Measurements from ENCODE around the gene CPLANE2.
"Not testable (repeated sequence)": the region's sequence is repeated elsewhere in the genome, so short reads cannot be mapped to it uniquely, and the experiment has no call there.

The CPLANE2 gene

DNA sequence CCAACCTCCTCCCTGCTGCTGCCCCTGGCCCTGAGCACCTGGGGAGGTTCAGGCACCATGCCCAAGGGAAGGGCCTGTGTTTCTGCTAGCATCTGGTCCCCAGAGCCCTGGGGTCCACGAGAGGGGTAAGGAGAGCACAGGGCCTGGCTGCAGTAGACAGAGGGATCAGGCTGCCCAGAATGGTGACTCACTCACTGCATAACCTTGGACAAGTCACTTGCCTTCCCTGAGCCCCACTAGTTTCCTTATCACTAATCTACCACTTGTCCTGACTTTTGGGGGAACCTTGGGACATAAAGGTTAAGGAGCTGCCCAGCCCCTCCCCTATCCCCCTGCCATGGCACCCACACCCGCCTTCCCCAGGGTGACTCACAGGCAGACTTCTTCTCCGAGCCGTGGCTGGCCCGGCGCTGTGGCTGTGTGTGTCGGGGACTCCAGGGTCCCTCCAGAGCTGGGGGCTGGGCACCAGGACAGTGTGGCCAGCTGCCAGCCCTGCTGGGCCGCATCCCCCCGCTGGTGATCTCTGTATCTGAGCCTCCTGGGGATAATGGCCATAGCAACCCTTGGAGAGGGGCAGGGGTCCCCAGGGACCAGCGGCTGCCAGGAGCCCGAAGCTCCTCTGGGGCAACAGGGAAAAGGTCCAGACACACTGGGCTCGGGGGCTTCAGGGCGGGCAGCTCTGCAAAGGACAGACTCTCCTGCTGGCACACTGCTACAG is 28.6 kb downstream of the CPLANE2 start:
- DNase-seq: no peak

DNA sequence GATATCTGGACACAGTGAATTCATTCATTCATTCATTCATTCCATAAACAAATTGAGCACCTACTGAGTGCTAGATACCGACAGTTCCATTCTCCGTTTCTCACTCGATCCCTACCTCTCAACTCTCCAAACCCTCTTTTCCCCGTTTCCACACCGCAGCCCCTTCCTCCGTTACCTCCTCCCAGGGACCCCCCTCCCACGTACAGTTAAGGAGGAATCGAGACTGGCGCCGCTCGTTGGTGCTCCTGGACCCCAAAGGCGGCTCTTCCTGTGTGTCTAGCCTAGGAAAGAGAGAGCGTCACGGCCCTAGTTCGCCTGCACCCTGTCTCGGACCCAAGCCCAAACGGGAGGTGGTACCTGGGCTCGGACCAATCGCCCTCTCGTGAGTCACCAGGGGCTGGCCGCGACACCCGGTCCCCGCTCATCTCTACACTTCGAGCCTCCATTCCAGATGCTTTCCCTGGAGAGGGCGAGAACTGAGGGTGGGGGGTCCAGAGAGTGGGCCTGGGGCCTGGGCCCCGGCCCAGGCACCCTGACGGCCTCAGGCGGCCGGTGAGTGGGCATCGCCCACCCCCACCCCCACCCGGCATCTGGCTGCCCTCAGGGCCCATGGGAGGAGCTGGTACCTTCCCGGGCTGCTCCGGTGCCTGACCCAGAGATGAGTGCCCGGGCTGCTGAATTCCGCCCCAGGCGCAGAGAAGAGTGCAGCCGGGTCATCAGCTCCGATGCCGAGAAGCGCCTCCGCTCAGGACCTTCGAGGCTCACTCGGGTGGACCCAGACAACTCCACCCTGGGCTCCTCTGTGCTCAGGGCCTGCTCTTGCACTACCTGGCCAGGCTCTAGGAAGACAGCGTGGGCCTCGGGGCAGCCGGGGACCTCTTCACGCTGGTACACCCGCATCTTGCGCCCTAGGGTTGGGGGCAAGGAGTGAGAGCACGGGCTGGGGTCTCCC is 29.4 kb downstream of the CPLANE2 start:
- no peak for DNase-seq

DNA sequence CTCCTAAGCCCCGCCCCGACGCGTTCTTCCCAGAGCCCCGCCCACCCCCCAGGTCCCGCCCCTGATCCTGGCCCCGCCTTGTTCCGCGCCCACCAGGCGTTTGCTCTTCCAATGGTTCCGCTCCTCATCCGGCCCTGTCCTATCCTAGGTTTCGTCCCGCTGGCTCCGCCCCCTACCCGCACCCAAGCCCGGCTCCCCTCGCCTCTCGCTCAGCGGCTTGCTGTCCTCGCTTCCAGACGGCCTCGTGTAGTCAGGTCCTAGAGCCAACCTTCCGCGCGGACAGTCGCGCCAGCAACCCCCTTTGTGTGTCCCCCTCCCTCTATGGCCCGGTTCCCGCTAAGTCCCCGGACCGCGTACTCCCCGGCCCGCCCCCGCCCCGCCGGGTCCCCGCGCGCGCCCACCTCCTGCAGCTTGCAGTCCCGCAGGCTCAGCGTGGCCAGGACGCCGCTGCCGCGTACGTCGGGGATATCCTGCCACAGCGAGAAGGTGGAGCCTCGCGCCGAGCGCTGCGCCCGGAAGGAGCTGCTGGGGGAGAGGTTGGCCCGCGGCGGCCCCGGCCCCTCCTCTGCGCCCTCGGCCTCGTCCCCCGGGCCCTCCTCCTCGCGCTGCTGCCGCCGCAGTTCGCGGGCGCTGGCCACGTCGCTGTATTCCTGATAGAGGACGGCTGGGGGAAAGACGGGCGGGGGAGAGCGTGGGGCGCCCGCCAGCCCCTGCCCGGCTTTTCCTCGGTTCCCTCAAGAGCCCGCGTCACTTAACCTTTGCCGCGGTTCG is 30.3 kb downstream of the CPLANE2 start:
- peak; percentile 87 to 89 for DNase-seq

DNA sequence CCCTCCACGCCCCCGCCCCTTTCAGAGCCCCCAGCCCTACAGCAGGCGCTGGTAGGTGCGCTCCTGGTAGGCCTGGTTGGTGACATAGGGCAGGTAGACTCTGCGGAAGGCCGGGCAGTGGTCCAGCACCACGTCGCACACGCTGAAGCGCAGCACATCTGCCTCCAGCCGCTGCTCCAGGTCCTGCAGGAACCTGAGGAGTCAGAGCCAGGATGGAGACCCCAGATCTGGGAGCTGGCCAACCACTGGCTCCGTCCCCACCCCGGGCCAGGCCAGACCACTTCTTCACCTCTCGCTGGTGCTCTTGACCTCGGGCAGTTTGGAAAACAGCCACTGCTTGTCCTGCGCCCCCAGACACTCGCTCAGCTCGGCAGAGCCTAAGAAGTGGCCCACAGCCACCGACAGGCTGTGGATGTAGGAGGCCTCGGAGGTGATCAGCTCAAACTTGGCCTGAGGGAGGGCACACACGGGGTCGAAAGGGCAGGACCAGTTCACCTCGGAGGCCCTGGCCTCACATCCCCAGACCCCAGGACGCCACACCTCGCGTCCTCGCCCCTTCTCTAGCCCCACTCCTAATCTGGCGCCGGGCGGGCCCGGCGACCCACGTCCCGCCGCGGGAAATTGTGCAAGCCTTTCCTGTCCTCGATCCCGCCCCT is 31.0 kb downstream of the CPLANE2 start:
- DNase-seq: no peak

DNA sequence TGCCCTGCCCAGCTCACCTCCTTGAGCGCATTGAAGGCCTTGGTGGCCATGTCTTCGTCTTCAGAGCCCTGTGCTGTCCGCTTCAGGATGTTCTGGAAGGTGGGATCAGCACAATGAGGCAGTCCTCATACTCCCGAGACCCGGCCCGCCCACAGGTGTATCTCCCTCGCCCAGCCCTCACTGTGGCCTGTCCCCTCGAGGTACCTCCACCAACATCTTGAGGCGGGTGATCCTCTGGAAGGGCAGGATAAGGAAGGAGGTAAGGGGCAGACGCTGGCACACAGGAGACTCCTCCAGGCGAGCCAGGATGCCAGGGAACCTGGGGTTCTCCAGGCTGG is 31.7 kb downstream of the CPLANE2 start:
- no peak for DNase-seq

DNA sequence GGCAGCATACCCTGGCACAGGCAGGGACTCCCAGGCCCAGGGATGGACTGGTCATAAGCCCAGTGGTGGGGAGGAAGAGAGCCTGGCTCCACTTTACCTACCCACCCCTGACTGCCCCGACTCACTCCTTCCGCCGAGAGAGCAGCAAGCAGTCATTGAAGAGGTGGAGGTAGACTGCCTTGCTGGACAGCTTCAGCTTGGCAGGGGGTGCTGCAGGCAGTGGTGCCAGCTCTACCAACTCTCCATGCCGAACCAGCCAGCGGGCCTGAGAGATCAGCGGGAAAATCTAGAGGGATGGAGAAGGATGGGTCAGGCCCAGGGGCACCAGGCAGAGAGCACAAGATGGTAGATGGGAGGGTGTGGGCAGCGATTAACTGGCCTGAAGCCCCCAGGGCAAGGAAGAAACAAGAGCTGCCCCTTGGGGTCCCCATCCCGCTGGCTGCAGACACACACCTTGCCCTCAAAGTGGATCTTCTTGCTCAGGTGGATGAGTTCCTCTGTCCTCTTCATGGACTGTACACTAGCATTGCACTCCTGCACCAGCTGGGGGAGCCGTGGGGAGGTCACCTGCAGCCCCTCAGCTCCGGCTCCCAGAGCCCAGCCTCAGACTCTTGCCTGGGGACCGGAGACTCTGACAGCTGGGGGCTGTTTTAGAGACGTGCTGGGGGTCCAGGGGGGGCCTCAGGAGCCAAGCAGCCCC is 32.2 kb downstream of the CPLANE2 start:
- no peak for DNase-seq

DNA sequence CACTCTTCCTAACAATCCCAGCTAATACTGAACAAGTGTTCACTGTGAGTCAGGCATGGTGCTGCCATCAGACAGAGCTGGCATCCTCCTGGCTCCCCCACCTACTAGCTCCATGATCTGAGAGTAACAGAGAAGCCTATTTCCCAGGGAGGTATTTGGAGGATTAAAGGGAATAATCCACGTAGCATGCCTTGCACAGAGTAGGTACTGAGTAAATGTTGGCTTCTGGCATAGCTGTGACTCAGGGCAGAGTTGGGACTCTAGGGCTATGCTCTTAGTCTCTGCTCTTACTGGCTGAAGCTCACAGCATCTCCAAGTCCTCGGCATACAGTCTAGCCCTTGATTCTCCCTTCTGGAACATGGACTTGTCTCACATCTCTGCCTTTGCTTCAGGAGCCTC is 32.8 kb downstream of the CPLANE2 start:
- no peak for DNase-seq

DNA sequence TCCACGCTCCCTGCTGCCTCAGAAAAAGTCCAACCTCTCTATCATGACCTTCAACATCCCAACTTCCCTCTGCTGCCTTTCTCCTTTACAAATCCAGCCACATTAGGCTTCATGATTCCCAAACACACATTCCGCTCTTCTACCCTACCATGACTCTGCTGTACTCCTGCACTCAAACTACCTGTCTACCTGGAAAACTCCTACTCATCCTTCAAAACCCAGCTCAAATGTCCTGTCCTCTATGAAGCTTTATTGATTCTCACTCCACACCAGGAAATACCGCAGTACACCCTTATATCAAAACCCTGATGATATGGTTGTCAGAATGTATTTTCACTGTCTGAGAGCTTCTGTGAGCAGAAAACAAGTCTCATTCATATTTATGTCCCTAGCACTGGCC is 33.4 kb downstream of the CPLANE2 start:
- DNase-seq: no peak

DNA sequence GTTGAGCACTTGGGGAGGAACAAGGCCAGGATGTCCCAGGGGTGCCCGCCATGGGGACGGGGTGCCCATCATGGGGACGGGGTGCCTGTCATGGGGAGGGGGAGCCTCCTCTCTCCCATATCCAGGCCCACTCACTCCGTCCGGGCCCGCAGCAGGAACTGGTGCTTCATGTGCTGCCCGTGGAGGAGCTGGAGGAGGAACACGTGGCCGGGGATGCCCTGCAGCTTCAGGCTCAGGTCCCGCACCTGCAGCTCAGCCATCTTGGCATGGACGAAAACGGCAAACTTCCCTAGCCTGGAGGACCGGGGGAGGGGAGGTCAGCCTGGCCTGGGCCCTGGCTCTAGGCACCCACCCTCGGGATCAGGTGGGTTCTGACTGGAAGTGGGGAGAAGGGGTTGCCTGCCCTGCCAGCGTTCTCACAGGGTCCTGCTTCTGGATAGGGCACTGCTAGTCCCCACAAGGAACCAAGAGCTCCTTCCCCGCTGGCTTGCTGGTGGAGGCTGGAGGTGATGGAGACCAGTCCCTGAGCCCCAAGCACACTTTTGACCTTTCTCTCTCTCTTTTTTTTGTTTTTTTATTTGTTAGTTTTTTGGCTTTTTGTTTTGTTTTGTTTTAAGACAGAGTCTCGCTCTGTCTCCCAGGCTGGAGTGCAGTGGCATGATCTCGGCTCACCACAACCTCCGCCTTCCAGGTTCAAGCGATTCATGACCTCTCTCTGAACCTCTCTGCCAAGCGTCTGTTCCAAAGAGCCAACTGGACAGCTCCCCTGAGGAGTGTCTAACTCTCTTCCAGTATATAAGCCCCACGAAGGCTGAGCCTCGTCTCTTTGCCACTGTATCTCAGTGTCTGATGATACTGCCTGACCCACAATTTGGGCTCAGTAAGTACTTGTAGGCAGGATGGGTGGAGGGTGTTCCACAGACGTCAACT is 34.4 kb downstream of the CPLANE2 start:
- DNase-seq: no peak

DNA sequence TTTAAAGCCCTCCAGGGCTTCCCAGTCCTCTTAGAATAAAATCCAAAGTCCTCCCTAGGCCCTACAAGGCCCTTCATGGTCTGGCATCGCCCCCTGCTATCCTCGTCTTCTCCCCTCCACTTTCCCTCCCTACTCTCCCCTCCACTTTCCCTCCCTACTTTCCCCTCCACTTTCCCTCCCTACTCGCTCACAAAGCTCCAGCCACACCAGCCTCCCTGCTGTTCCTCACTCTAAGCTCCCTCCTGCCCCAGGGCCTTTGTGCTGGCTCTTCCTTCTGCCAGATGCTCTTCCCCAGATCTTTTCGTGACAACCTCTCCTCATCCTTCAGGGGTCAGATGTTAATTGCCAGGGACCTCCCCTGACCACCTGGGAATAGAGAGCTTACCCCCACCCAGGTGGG is 37.3 kb downstream of the CPLANE2 start:
- no peak for DNase-seq

DNA sequence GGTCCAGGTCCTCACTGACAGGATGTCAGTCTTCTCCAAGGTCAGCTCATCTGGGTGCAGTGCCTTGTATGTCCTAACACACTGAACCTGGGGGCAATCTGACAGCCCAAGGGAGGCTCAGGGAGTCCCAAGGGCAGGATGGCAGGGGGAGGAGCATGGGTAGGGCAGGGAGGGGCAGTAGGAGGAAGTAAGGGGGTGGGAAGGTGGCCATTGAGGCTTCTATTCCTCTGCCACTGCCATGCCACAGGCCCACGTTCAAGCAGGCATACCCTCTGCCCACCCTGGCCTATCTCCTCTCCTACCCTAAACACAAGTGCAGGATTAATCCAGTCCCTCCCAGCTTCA is 37.9 kb downstream of the CPLANE2 start:
- DNase-seq: no peak

DNA sequence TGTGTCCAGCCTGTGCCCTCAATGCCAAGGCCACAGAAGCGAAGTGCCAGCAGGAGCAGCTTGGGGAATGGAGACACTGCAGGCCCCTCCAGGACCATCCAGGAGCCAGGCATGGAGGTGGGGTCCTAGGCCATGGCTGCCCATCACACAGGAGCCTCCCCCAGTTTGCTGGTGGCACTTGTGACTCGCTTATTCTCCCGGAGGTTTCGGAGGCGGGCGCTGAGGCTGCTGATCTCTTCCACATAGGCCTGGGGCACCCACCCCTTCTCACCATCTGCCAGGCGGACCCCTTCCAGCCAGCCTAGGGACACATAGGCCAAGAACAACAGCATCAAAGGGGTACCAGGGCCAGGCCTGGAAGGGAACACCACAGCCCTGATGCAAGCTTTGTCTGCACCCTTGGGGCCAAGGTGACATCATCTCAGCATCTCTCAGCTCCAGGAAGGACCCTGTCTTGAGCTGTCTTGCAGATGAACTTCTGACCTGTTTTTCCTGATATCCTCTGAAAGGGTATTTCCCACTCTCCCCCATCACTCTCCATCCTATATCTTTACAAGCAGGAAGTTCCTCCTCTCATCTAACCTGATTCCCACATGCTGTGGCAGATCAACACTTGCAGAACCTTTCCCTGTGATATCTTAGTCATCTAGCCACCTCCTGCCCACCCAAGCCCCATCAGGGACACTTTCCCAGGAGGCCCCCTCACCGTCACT is 38.4 kb downstream of the CPLANE2 start:
- no peak for DNase-seq

DNA sequence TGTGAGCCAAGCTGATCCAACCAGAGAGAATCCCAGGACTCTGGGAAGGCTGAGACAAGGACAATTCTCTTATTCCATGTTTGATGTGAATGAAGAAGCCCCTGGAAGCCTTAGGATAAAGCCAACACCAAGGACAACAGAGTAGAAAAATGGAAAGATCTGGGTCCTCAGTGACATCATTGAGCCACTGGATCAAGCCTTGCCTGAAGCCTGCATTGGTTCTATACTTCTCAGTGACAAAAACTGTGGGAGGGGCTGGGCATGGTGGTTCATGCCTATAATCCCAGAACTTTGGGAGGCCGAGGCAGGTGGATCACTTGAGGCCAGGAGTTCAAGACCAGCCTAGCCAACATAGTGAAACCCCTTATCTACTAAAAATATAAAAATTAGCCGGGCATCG is 40.1 kb downstream of the CPLANE2 start:
- DNase-seq: no peak

DNA sequence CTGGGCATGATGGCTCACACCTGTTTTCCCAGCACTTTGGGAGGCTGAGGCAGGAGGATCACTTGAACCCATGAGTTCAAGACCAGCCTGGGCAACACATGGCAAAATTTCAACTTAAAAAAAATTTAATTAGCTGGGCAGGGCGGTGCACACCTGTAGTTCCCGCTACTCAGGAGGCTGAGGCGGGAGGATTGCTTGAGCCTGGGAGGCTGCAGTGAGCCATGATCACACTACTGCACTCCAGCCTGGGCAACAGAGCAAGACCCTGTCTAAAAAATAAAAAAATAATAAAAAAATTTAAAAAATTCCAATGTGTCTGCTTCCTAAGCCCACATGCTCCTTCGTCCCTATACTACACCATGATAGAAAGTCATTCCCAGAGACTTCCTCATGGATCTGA is 40.8 kb downstream of the CPLANE2 start:
- not testable (repeated sequence) for DNase-seq

DNA sequence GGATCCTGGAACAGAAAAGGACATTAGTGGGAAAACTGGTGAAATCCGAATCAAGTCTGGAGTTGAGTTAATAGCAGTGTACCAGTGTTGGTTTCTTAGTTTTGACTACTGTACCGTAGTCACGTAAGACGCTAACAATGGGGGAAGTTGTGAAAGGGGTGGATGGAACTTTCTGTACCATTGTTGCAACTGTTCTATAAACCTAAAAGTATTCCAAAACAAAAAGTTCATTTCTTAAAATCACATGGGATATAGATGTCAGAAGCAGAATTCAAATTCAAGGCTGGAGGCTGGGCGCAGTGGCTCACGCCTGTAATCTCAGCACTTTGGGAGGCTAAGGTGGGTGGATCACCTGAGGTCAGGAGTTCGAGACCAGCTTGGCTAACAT is 41.5 kb downstream of the CPLANE2 start:
- DNase-seq: no peak

DNA sequence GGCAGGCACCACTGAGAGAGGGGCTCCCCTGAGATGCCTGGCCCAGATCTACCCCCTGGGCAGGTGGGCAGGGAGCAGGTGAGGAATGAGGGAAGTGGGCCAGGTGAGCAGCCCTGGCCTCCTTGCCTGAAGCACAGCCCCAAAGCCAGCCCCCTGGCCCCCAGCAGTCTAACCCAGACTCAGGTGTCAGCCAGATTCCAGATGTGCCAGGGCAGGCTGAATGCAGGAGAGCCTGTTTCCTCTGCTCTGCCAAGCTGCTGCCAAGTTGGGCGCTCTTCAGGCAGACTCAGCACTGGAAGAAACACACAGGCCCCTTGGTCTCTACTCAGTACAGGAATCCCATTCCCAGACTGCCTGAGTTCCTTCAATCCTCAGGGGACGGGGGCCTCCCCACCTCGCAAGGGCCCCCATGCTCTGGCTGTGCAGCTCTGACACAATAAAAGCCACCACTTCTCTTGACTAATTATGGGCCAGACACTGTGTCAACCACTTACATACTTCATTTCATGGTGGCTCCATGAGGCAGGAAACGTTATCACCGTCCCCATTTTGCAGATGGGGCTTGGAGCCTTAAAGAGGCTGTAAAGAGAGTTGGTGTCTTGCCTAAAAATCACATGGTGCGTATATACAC is 45.0 kb downstream of the CPLANE2 start:
- DNase-seq: no peak

DNA sequence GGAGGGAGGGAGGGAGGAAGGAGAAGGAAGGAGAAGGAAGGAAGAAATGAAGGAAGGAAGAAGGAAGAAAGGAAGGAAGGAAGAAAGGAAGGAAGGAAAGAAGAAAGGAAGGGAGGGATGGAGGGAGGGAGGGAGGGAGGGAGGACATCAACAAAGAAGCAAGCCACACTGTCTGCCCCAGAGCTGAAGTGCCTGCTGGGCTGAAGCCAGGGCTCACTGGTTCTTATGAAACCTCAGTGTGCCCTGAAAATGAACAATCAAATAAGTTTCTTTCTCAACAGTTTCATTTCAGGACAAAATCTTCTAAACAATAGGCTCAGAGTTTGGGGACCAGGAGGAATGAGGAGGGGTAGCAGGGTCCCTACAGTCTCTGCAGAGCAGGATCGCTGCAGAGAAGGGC is 45.7 kb downstream of the CPLANE2 start:
- DNase-seq: no peak

DNA sequence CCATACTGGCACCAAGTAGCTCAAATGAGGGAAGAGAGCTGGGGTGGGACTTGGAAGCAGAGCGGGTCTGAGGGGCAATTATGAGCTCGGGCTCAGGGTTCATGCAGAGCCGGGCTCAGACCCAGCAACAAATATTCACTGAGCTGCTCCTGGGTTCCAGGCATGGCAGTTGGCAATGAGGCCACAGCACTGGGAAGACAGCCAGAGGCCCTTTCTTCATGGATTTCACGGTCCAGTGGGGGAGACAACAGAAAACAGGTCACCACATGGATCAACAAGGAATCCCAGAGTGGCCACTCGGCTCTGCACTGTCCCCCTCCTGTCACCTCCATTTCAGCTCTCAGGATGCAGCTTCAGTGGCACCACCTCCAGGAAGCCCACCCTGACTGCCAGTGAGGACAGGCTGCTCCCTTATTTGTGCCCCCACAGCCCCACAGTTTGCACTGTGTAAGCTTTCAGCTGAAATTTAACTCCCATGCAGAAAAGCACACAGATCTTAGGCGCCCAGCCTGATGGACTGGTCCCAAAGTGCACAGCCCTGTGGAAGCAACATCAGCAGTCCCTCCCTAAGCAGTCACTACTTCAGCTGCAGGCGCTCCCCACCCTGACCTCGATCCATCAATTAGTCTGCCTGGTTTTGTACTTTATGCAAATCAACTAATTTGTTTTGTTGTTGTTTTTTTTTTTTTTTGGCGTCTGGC is 46.9 kb downstream of the CPLANE2 start:
- DNase-seq: peak; percentile 42 to 47

DNA sequence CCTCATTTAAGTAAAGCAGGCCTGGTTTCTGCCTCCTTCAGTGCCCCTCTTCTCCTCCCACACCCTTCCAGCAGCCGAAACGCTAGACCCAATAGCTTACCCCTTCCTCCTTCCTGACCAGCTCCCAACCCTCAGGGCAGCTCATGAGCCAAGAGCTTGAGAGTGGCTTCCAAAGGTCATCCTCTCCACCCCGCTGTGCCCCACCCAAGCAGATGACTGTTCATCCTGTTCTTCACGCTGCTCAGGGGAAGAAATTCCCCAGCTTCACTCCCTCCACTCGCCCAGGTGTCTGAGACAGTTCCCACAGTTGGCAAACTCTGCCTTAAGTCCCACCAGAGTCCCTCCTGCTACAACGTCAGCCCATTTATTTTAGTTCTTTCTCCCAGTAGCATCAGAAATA is 48.0 kb downstream of the CPLANE2 start:
- no peak for DNase-seq

All from hippocampal formation (tissue), 2 donors.